ENCODE results near the gene AFM.

DNA sequence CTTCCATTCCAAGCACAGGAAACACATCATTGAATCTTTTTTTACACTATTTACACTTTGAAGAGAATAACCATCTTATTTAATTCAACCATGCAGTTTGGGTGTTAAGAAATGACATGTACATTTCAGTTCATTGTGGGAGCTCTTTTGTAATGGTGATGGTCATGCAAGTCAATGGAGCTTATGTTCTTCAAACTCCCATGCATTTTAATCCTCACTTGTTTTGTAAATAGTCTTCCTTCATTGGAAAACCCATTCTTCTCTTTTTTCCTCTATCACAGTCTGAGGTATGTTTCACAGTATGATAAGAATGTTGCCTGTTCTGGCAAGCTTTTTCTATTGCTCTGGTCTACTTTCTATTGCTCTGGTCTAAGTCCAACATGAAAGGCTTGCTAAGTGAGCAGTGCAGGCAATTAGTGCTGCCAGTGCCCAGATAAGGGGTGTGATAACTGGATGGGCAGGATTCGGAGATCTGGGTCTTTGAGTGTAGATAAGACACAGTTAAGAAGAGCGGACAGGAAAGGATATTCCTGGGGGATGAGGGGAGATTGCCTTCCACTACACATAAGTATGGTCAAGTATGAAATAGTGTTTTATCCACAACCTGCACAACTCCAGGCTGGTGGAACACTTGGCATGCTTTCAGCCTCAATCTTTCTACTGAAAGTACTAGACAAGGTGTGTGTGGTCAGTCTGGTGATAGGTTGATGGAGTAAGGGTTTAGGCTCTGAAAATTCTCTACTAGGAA is 28.4 kb upstream of the AFM start:
- TF ChIP-seq POLR2A (IDR thresholded peaks at IDR 0.05) (no peak), CTCF (IDR thresholded peaks at IDR 0.05) (no peak)

All from heart left ventricle (tissue), 13 donors.